ENCODE results near the gene NDUFAF2.

NDUFAF2 gene

GRCh38 chr5:61171479-61171878 lies 226.5 kb downstream of the NDUFAF2 start:
- H3K4me1 ChIP-seq (ENCODE audit: low read depth, poor library complexity, severe bottlenecking): peaks cover 7% of the 10 kb centered on the region
- H3K79me2 ChIP-seq (ENCODE audit: insufficient read depth, low read depth): no peaks in the 10 kb centered on the region
- no peak overlapping the region for H3K4me3 ChIP-seq (IDR thresholded peaks at IDR 0.05; ENCODE audit: insufficient read depth, low read depth, low read length)
- H4K20me1 ChIP-seq (ENCODE audit: insufficient read depth): no peaks in the 10 kb centered on the region
- no peak overlapping the region for H3K27ac ChIP-seq
- H3K27me3 ChIP-seq (ENCODE audit: insufficient read depth, low read depth): no peaks in the 10 kb centered on the region
- H3K36me3 ChIP-seq (ENCODE audit: insufficient read depth): no peaks in the 10 kb centered on the region
- H3K4me2 ChIP-seq: no peak overlapping the region
- TF ChIP-seq CTCF (conservative IDR thresholded peaks at IDR 0.05; ENCODE audit: low read depth, low read length): no peak
- no peak overlapping the region for H2AFZ ChIP-seq (ENCODE audit: low read depth)
- H3K9ac ChIP-seq: no peak overlapping the region

- TF ChIP-seq CTCF (conservative IDR thresholded peaks at IDR 0.05; ENCODE audit: low read depth, low read length): no peak
- Histone ChIP-seq H3K4me1 (ENCODE audit: low read depth, poor library complexity, severe bottlenecking) (peaks cover 8% of the 10 kb centered on the region), H3K79me2 (ENCODE audit: insufficient read depth, low read depth) (no peaks in the 10 kb centered on the region), H3K27me3 (ENCODE audit: insufficient read depth, low read depth) (no peaks in the 10 kb centered on the region), H3K4me3 (IDR thresholded peaks at IDR 0.05; ENCODE audit: insufficient read depth, low read depth, low read length) (no peak overlapping the region), H3K36me3 (ENCODE audit: insufficient read depth) (no peaks in the 10 kb centered on the region), H3K9ac (no peak overlapping the region), H3K4me2 (no peak overlapping the region), H4K20me1 (ENCODE audit: insufficient read depth) (no peaks in the 10 kb centered on the region), H2AFZ (ENCODE audit: low read depth) (no peak overlapping the region), H3K27ac (no peak overlapping the region)
Observed at GRCh38 chr5:61176631-61177030, 231.6 kb downstream of the NDUFAF2 start.

GRCh38 chr5:61177070-61177469 lies 232.1 kb downstream of the NDUFAF2 start:
- no peaks in the 10 kb centered on the region for H4K20me1 ChIP-seq (ENCODE audit: insufficient read depth)
- no peaks in the 10 kb centered on the region for H3K27me3 ChIP-seq (ENCODE audit: insufficient read depth, low read depth)
- no peak overlapping the region for H3K4me3 ChIP-seq (IDR thresholded peaks at IDR 0.05; ENCODE audit: insufficient read depth, low read depth, low read length)

GRCh38 chr5:61177716-61178115 lies 232.7 kb downstream of the NDUFAF2 start:
- Histone ChIP-seq H3K9ac (no peak overlapping the region), H3K36me3 (ENCODE audit: insufficient read depth) (no peaks in the 10 kb centered on the region), H3K27ac (no peak overlapping the region), H3K27me3 (ENCODE audit: insufficient read depth, low read depth) (no peaks in the 10 kb centered on the region), H4K20me1 (ENCODE audit: insufficient read depth) (no peaks in the 10 kb centered on the region), H3K4me3 (IDR thresholded peaks at IDR 0.05; ENCODE audit: insufficient read depth, low read depth, low read length) (no peak overlapping the region), H2AFZ (ENCODE audit: low read depth) (0 out of 2 replicates have a peak overlapping the region, but pooled peaks have one; percentile 9), H3K4me1 (ENCODE audit: low read depth, poor library complexity, severe bottlenecking) (peaks cover 8% of the 10 kb centered on the region), H3K79me2 (ENCODE audit: insufficient read depth, low read depth) (no peaks in the 10 kb centered on the region), H3K4me2 (no peak overlapping the region; the same call in 1 of the 2 replicates)
- no peak for TF ChIP-seq CTCF (conservative IDR thresholded peaks at IDR 0.05; ENCODE audit: low read depth, low read length)

More at GRCh38 chr5:61177070-61177469, 232.1 kb downstream of the NDUFAF2 start:
- H3K4me2 ChIP-seq: no peak overlapping the region
- no peaks in the 10 kb centered on the region for H3K79me2 ChIP-seq (ENCODE audit: insufficient read depth, low read depth)
- no peaks in the 10 kb centered on the region for H3K36me3 ChIP-seq (ENCODE audit: insufficient read depth)
- no peak for TF ChIP-seq CTCF (conservative IDR thresholded peaks at IDR 0.05; ENCODE audit: low read depth, low read length)
- no peak overlapping the region for H2AFZ ChIP-seq (ENCODE audit: low read depth)
- peaks cover 8% of the 10 kb centered on the region for H3K4me1 ChIP-seq (ENCODE audit: low read depth, poor library complexity, severe bottlenecking)
- H3K27ac ChIP-seq: no peak overlapping the region
- H3K9ac ChIP-seq: no peak overlapping the region
